ENCODE results near the gene LDLRAD4.
A peak's percentile ranks its signal among the peaks of the same experiment; 100 is the strongest.

The LDLRAD4 gene

GRCh38 chr18:13418013-13418710, 199.6 kb downstream of the LDLRAD4 start:
- peak; percentile 44 for DNase-seq

GRCh38 chr18:13420969-13421686, 202.6 kb downstream of the LDLRAD4 start:
- DNase-seq, result no peak

- DNase-seq, result no peak
These were observed 204.1 kb downstream of the LDLRAD4 start for GRCh38 chr18:13422541-13423147.

- DNase-seq, result no peak
These were observed 204.8 kb downstream of the LDLRAD4 start for GRCh38 chr18:13423352-13423751.

GRCh38 chr18:13424363-13424762, 205.8 kb downstream of the LDLRAD4 start:
- peak; percentile 46 for DNase-seq

GRCh38 chr18:13425357-13426091, 207.0 kb downstream of the LDLRAD4 start:
- no peak for DNase-seq

- no peak for DNase-seq
These were observed 208.8 kb downstream of the LDLRAD4 start for GRCh38 chr18:13427354-13427753.

GRCh38 chr18:13428319-13428718, 209.8 kb downstream of the LDLRAD4 start:
- no peak for DNase-seq

GRCh38 chr18:13429016-13429415, 210.5 kb downstream of the LDLRAD4 start:
- DNase-seq, result no peak

- no peak for DNase-seq
These were observed 211.4 kb downstream of the LDLRAD4 start for GRCh38 chr18:13429884-13430510.

GRCh38 chr18:13430663-13431062, 212.1 kb downstream of the LDLRAD4 start:
- DNase-seq, result no peak

- DNase-seq, result no peak
These were observed 213.3 kb downstream of the LDLRAD4 start for GRCh38 chr18:13431886-13432285.

GRCh38 chr18:13433125-13433524, 214.6 kb downstream of the LDLRAD4 start:
- DNase-seq, result no peak

GRCh38 chr18:13433685-13434084, 215.1 kb downstream of the LDLRAD4 start:
- DNase-seq, result no peak

- DNase-seq, result no peak
These were observed 216.3 kb downstream of the LDLRAD4 start for GRCh38 chr18:13434854-13435253.

- no peak for DNase-seq
These were observed 217.2 kb downstream of the LDLRAD4 start for GRCh38 chr18:13435586-13436333.

- no peak for DNase-seq
These were observed 218.0 kb downstream of the LDLRAD4 start for GRCh38 chr18:13436576-13436975.

GRCh38 chr18:13437034-13437433, 218.5 kb downstream of the LDLRAD4 start:
- no peak for DNase-seq

- no peak for DNase-seq
These were observed 219.4 kb downstream of the LDLRAD4 start for GRCh38 chr18:13437796-13438506.

GRCh38 chr18:13438507-13439056, 220.0 kb downstream of the LDLRAD4 start:
- DNase-seq, result no peak

GRCh38 chr18:13439461-13439860, 220.9 kb downstream of the LDLRAD4 start:
- no peak for DNase-seq

Data from COR-L47 (cell line).